H1 (cell line): ENCODE measurements around the gene HINT2. TPM values are rescaled to one million over a fixed set of nuclear protein-coding genes. Genes with fewer than 3 reads are reported as not detected.

Experiments used
- CTCF ChIA-PET: fragments of 300-600 bp; sonication (Branson Sonifier 250); formaldehyde crosslinking; loops from one replicate; lab custom pipeline; 2021; ENCODE audit not compliant: partially characterized antibody; lab: Charles Lee
- POLR2A ChIA-PET: fragments of 300-600 bp; sonication (Branson Sonifier 250); formaldehyde crosslinking; loops from one replicate; lab custom pipeline; 2021; ENCODE audit warnings: inconsistent platforms; ENCODE audit not compliant: partially characterized antibody; lab: Charles Lee
- DNase-seq, 2 experiments: peaks; one replicate each; pipeline versions ENCODE4 v3.0.0 to v3.0.0-alpha.2; 2010 to 2022; ENCODE audit warnings: low spot score in 2 of 2, low read depth in 1 of 2, mixed read lengths in 1 of 2
- FAIRE-seq: peaks from 2 replicates; lab custom pipeline; 2011; peaks lifted over from hg19 to GRCh38; lab: Jason Lieb, UNC
- H2AFZ ChIP-seq: 2 replicates; pipeline ENCODE4 v1.8.1; 2012; ENCODE audit warnings: low read length, inconsistent platforms
- H2AK5ac ChIP-seq: 2 replicates; pipeline ENCODE4 v1.6.1; 2013; ENCODE audit warnings: low read depth, low read length
- H2BK120ac ChIP-seq: replicated peaks from 2 replicates; pipeline ENCODE3; 2013; ENCODE audit warnings: low read depth, low read length, inconsistent platforms
- H2BK12ac ChIP-seq: 2 replicates; pipeline ENCODE4 v1.6.1; 2013; ENCODE audit warnings: low read depth, low read length
- H2BK15ac ChIP-seq: 2 replicates; pipeline ENCODE4 v1.6.1; 2013; ENCODE audit warnings: low read length
- H2BK20ac ChIP-seq: 2 replicates; pipeline ENCODE4 v1.6.1; 2013; ENCODE audit warnings: low read length
- H2BK5ac ChIP-seq: 2 replicates; pipeline ENCODE4 v1.6.1; 2013; ENCODE audit warnings: low read depth, low read length
- H3K14ac ChIP-seq: 2 replicates; pipeline ENCODE4 v1.6.1; 2013; ENCODE audit warnings: inconsistent platforms; ENCODE audit not compliant: insufficient read length
- H3K18ac ChIP-seq: 2 replicates; pipeline ENCODE4 v1.6.1; 2013; ENCODE audit warnings: low read length; ENCODE audit errors: extremely low read depth
- H3K23ac ChIP-seq: 2 replicates; pipeline ENCODE4 v1.6.1; 2013; ENCODE audit warnings: inconsistent platforms; ENCODE audit not compliant: insufficient read length
- H3K23me2 ChIP-seq: 2 replicates; pipeline ENCODE4 v1.6.1; 2013; ENCODE audit warnings: low read depth, low read length
- H3K27ac ChIP-seq: 2 replicates; pipeline ENCODE4 v1.6.1; 2011; ENCODE audit warnings: low read depth, low read length, inconsistent platforms
- H3K27me3 ChIP-seq, 4 experiments: replicated peaks in 1 of 4; 1 replicate in 1 of 4; 2 replicates in 3 of 4; pipeline versions ENCODE4 v1.6.1 to v1.8.1; 2011 to 2013; ENCODE audit warnings: low read length in 3 of 4, mild to moderate bottlenecking in 3 of 4, inconsistent platforms in 2 of 4, mixed read lengths in 2 of 4, moderate library complexity in 1 of 4; ENCODE audit not compliant: control insufficient read depth in 3 of 4, insufficient read depth in 3 of 4; ENCODE audit errors: extremely low read depth in 1 of 4
- H3K36me3 ChIP-seq, 4 experiments: 2 replicates each; pipeline versions ENCODE4 v1.6.1 to v1.8.1; 2011 to 2013; ENCODE audit warnings: mild to moderate bottlenecking in 4 of 4, low read length in 3 of 4, moderate library complexity in 2 of 4, control low read depth in 1 of 4, inconsistent platforms in 1 of 4; ENCODE audit not compliant: insufficient read depth in 4 of 4, control insufficient read depth in 2 of 4
- H3K4ac ChIP-seq: replicated peaks from 2 replicates; pipeline ENCODE3; 2013; ENCODE audit warnings: low read length, low read depth, mixed read lengths, inconsistent platforms; ENCODE audit not compliant: insufficient read length
- H3K4me1 ChIP-seq, 4 experiments: replicated peaks in 1 of 4; 1 replicate in 1 of 4; 2 replicates in 3 of 4; pipeline versions ENCODE4 v1.6.1 to v1.8.1; 2011 to 2013; ENCODE audit warnings: low read length in 3 of 4, inconsistent platforms in 2 of 4, mixed read lengths in 1 of 4; ENCODE audit not compliant: insufficient read depth in 4 of 4, control insufficient read depth in 3 of 4
- H3K4me2 ChIP-seq, 2 experiments: 2 replicates each; pipeline versions ENCODE4 v1.6.1 to v1.8.1; 2011 to 2013; ENCODE audit warnings: low read depth in 2 of 2, low read length in 2 of 2, control low read depth in 1 of 2, inconsistent platforms in 1 of 2, mild to moderate bottlenecking in 1 of 2; ENCODE audit not compliant: insufficient read depth in 1 of 2
- H3K4me3 ChIP-seq, 4 experiments: fragments of 200-600, 300-600 bp in 1 of 4; sonication (generic), shearing (Covaris generic), sonication (Bioruptor Twin) in 1 of 4; 2 replicates each; pipeline versions ENCODE4 v1.5.1 to v1.8.1; 2011 to 2016; ENCODE audit warnings: low read length in 4 of 4, low read depth in 3 of 4, control low read depth in 2 of 4, inconsistent platforms in 2 of 4, mild to moderate bottlenecking in 2 of 4, mixed read lengths in 1 of 4, moderate library complexity in 1 of 4; ENCODE audit not compliant: insufficient read depth in 2 of 4; ENCODE audit errors: extremely low read depth in 1 of 4
- H3K56ac ChIP-seq: replicated peaks from 2 replicates; pipeline ENCODE3; 2013; ENCODE audit warnings: low read depth, mild to moderate bottlenecking, mixed read lengths, low read length, inconsistent platforms; ENCODE audit not compliant: insufficient read length
- H3K79me1 ChIP-seq: 2 replicates; pipeline ENCODE4 v1.6.1; 2013; ENCODE audit warnings: low read depth, low read length, control low read depth
- H3K79me2 ChIP-seq, 2 experiments: 2 replicates each; pipeline versions ENCODE4 v1.6.1 to v1.8.1; 2012 to 2013; ENCODE audit warnings: low read length in 2 of 2, mild to moderate bottlenecking in 2 of 2, inconsistent platforms in 1 of 2; ENCODE audit not compliant: insufficient read depth in 2 of 2, control insufficient read depth in 1 of 2
- H3K9ac ChIP-seq, 4 experiments: replicated peaks in 1 of 4; 1 replicate in 1 of 4; 2 replicates in 3 of 4; pipeline versions ENCODE4 v1.6.1 to v1.8.1; 2011 to 2013; ENCODE audit warnings: low read depth in 3 of 4, low read length in 3 of 4, control low read depth in 2 of 4, mild to moderate bottlenecking in 2 of 4, moderate library complexity in 2 of 4, inconsistent platforms in 1 of 4; ENCODE audit errors: extremely low read depth in 1 of 4
- H3K9me3 ChIP-seq, 2 experiments: 2 replicates each; pipeline versions ENCODE4 v1.6.1 to v1.8.1; 2012 to 2013; ENCODE audit warnings: mild to moderate bottlenecking in 2 of 2, moderate library complexity in 2 of 2, control low read depth in 1 of 2, inconsistent platforms in 1 of 2, low read depth in 1 of 2, low read length in 1 of 2, mixed read lengths in 1 of 2; ENCODE audit not compliant: insufficient read depth in 2 of 2
- H4K20me1 ChIP-seq, 2 experiments: replicated peaks in 1 of 2; 2 replicates each; pipeline versions ENCODE3 to v1.8.1; 2011 to 2013; ENCODE audit warnings: inconsistent platforms in 2 of 2, low read length in 2 of 2, mild to moderate bottlenecking in 1 of 2; ENCODE audit not compliant: insufficient read depth in 2 of 2, control insufficient read depth in 1 of 2
- H4K5ac ChIP-seq: 2 replicates; pipeline ENCODE4 v1.6.1; 2013; ENCODE audit warnings: low read length, low read depth, mixed read lengths, inconsistent platforms; ENCODE audit not compliant: insufficient read length
- H4K8ac ChIP-seq: 2 replicates; pipeline ENCODE4 v1.8.0; 2013; ENCODE audit warnings: mild to moderate bottlenecking, moderate library complexity, low read length, inconsistent platforms; ENCODE audit not compliant: insufficient read depth; ENCODE audit errors: extremely low read depth
- H4K91ac ChIP-seq: replicated peaks from 2 replicates; pipeline ENCODE3; 2013; ENCODE audit warnings: low read length, mixed read lengths, inconsistent platforms; ENCODE audit not compliant: insufficient read length
- ASH2L ChIP-seq: fragments of 200-600, 300-600 bp; sonication (generic); IDR thresholded peaks from one replicate; pipeline ENCODE4 v1.7.1; 2017; ENCODE audit warnings: low read length
- CREB1 ChIP-seq: IDR thresholded peaks from 2 replicates; pipeline ENCODE4 v1.6.1; 2012; ENCODE audit warnings: inconsistent platforms
- GTF2F1 ChIP-seq: IDR thresholded peaks from 2 replicates; pipeline ENCODE4 v1.6.1; 2012; ENCODE audit warnings: low read depth, low read length, improper control_type of control experiment, borderline replicate concordance
- JUN ChIP-seq: IDR thresholded peaks from 2 replicates; pipeline ENCODE4 v1.6.1; 2011; ENCODE audit warnings: low read depth, mild to moderate bottlenecking, improper control_type of control experiment, low read length
- KDM1A ChIP-seq: fragments of 200-600, 300-600 bp; sonication (generic); IDR thresholded peaks from 2 replicates; pipeline ENCODE4 v1.7.1; 2016; ENCODE audit warnings: mild to moderate bottlenecking, low read length, borderline replicate concordance
- RFX5 ChIP-seq: IDR thresholded peaks from 2 replicates; pipeline ENCODE4 v1.6.1; 2011; ENCODE audit warnings: low read depth, low read length, improper control_type of control experiment, borderline replicate concordance
- YY1 ChIP-seq: IDR thresholded peaks from 2 replicates; pipeline ENCODE4 v1.6.1; 2011; ENCODE audit warnings: low read depth, mild to moderate bottlenecking, low read length
- WGBS, 2 experiments: shearing (Covaris generic) in 1 of 2; methylation state at CpG; one replicate each; pipeline versions ENCODE4 v1.1.6 to v1.1.7; 2013 to 2015; ENCODE audit warnings: low lambda C conversion rate in 2 of 2, mixed read lengths in 2 of 2, inconsistent platforms in 1 of 2, low coverage in 1 of 2, missing lambda C conversion rate in 1 of 2; ENCODE audit not compliant: insufficient replicate concordance in 2 of 2, insufficient coverage in 1 of 2, insufficient read length in 1 of 2; ENCODE audit errors: extremely low coverage in 1 of 2, missing lambda C conversion rate in 1 of 2; 5-methylcytosine and 5-hydroxymethylcytosine counted together
- polyA plus RNA-seq, 7 experiments: library from polyadenylated mRNA; depleted of rRNA in 3 of 7; stranded (reverse) in 5 of 7; unstranded in 2 of 7; fragments of >200 nt in 5 of 7; fragments of 200-250 nt in 2 of 7; gene quantifications; 1 replicate in 5 of 7; 2 replicates in 1 of 7; 4 replicates in 1 of 7; pipeline versions ENCODE4 v1.2.1 to v1.2.3, GENCODE V29; 2011 to 2013; ENCODE audit warnings: missing spikeins in 2 of 7, mixed read lengths in 2 of 7
- total RNA-seq: library from RNA; stranded (reverse); fragmentation: NEBNext Ultra II Directional; extraction: Animal tissue kit (Norgen Biotek cat#: 25700); gene quantifications from 2 replicates; pipeline ENCODE4 v1.2.1, GENCODE V29; 2021
- TF ChIP-seq, protein P1 (sequence below): IDR thresholded peaks from 2 replicates; pipeline ENCODE4 v1.6.1; 2011; ENCODE audit warnings: low read depth, mild to moderate bottlenecking, low read length; ENCODE audit not compliant: insufficient read depth

HINT2 gene
- total and polyA plus RNA-seq, 2 of the 8 experiments (the other 6 are each of a cell fraction or from before 2014, with no cell fraction given): 32.1 to 51.2 TPM

DNA sequence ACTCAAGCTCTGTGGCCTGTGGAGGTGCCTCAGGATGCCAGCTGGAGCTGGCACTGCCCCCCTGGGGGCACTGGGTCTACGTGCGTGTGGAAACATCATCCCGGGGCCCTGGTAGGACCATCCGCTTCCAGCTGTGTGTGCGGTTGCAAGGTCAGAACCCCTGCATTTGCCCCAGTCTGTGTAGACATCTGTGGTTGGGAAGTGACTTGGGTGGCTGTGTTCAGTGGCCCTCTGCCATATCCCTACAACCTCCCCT, 26.7 kb upstream of the HINT2 start:
- Histone ChIP-seq H3K18ac (no peak overlapping the region), H2AK5ac (no peak overlapping the region), H2BK12ac (no peak overlapping the region), H3K56ac (no peak overlapping the region), H3K23me2 (peaks cover 12% of the 10 kb centered on the region), H3K4me2 (no peak overlapping the region), H3K14ac (no peak overlapping the region), H3K4me3 (no peak overlapping the region), H2BK120ac (no peak overlapping the region), H4K20me1 (no peaks in the 10 kb centered on the region), H4K91ac (no peak overlapping the region), H2AFZ (no peak overlapping the region), H3K36me3 (no peaks in the 10 kb centered on the region), H3K4me1 (peaks cover 9 to 22% (median 12%) of the 10 kb centered on the region in 4 experiments), H4K5ac (no peak overlapping the region), H3K4ac (no peak overlapping the region), H2BK20ac (no peak overlapping the region), H3K9me3 (no peaks in the 10 kb centered on the region), H2BK5ac (no peak overlapping the region), H3K27me3 (peaks cover 0 to 4% (median 2%) of the 10 kb centered on the region in 4 experiments; a peak in 5 of 7 replicates), H2BK15ac (no peak overlapping the region), H3K23ac (no peak overlapping the region), H3K9ac (no peak overlapping the region), H3K27ac (no peak overlapping the region), H3K79me1 (no peaks in the 10 kb centered on the region; the same call in 1 of the 2 replicates), H4K8ac (no peak overlapping the region), H3K79me2 (no peaks in the 10 kb centered on the region)
- CTCF ChIA-PET: interaction anchor here (0.7 to 16.5 kb wide), 7 partner anchors 8 to 182 kb away, joined by 3 to 172 read pairs (median 5); partner anchors contain the start of genes FAM221B and TMEM8B
- no peak for DNase-seq
- FAIRE-seq: no peak
- POLR2A ChIA-PET: interaction anchor here (1.0 to 1.4 kb wide), 2 partner anchors 9 to 10 kb away, joined by 3 to 9 read pairs; no protein-coding TSS in a partner anchor
- WGBS, 2 experiments: 87% methylated on average over 5 of the region's 5 CpGs; no CpG with 5 or more reads in 1 of the 2 experiments
- TF ChIP-seq ASH2L (no peak), YY1 (no peak), JUN (no peak), RFX5 (no peak), CREB1 (no peak), GTF2F1 (no peak), KDM1A (no peak)
- TF ChIP-seq, protein P1, sequence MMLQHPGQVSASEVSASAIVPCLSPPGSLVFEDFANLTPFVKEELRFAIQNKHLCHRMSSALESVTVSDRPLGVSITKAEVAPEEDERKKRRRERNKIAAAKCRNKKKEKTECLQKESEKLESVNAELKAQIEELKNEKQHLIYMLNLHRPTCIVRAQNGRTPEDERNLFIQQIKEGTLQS: no peak
